KBM-7 (cell line): ENCODE results near the gene GPRC5A.

Source experiments
- DNase-seq: peaks from one replicate; pipeline ENCODE4 v3.0.0-alpha.2; 2015
- in situ Hi-C: fragments of 300-500 bp; cut with MboI; formaldehyde crosslinking; loops from 2 replicates; pipeline ENCODE4 v1.14.3; 2020; ENCODE audit warnings: low sequenced_read_pairs, low pct_unique_long_range_greater_than_20kb, mixed read lengths

The GPRC5A gene

GRCh38 chr12:12927211-12928079 lies 36.1 kb downstream of the GPRC5A start:
- in situ Hi-C loops: no loop called here
- DNase-seq: no peak

GRCh38 chr12:12929696-12930095 lies 38.3 kb downstream of the GPRC5A start:
- DNase-seq: no peak
- in situ Hi-C loops: no loop called here

GRCh38 chr12:12930633-12931219 lies 39.4 kb downstream of the GPRC5A start:
- in situ Hi-C loops: no loop called here
- no peak for DNase-seq

- in situ Hi-C loops: no loop called here
- no peak for DNase-seq
These were observed 42.4 kb downstream of the GPRC5A start for GRCh38 chr12:12933742-12934141.

GRCh38 chr12:12934556-12934955 lies 43.2 kb downstream of the GPRC5A start:
- in situ Hi-C loops: no loop called here
- DNase-seq: no peak

- DNase-seq: no peak
- in situ Hi-C loops: no loop called here
These were observed 45.7 kb downstream of the GPRC5A start for GRCh38 chr12:12936983-12937491.

GRCh38 chr12:12938541-12938940 lies 47.2 kb downstream of the GPRC5A start:
- DNase-seq: no peak
- in situ Hi-C loops: no loop called here

- no peak for DNase-seq
- in situ Hi-C loops: no loop called here
These were observed 48.5 kb downstream of the GPRC5A start for GRCh38 chr12:12939888-12940287.

GRCh38 chr12:12941450-12942350 lies 50.3 kb downstream of the GPRC5A start:
- in situ Hi-C loops: no loop called here
- no peak for DNase-seq

- in situ Hi-C loops: no loop called here
- no peak for DNase-seq
These were observed 52.4 kb downstream of the GPRC5A start for GRCh38 chr12:12943586-12944260.

GRCh38 chr12:12945591-12945990 lies 54.2 kb downstream of the GPRC5A start:
- in situ Hi-C loops: no loop called here
- DNase-seq: no peak

- in situ Hi-C loops: no loop called here
- no peak for DNase-seq
These were observed 55.5 kb downstream of the GPRC5A start for GRCh38 chr12:12946686-12947355.

GRCh38 chr12:12947902-12948301 lies 56.5 kb downstream of the GPRC5A start:
- in situ Hi-C loops: no loop called here
- no peak for DNase-seq

- in situ Hi-C loops: no loop called here
- no peak for DNase-seq
These were observed 60.1 kb downstream of the GPRC5A start for GRCh38 chr12:12951504-12951903.

GRCh38 chr12:12952036-12952435 lies 60.7 kb downstream of the GPRC5A start, which contains the start of gene GPRC5D:
Gene GPRC5D (minus strand): TSS chr12:12952170. CDS start chr12:12950384, 1,786 bp downstream.
- in situ Hi-C loops: no loop called here
- no peak for DNase-seq

- no peak for DNase-seq
- in situ Hi-C loops: no loop called here
These were observed 63.0 kb downstream of the GPRC5A start for GRCh38 chr12:12954356-12954755.

GRCh38 chr12:12954878-12955625 lies 63.7 kb downstream of the GPRC5A start:
- no peak for DNase-seq
- in situ Hi-C loops: no loop called here

GRCh38 chr12:12958886-12959285 lies 67.5 kb downstream of the GPRC5A start:
- in situ Hi-C loops: no loop called here
- no peak for DNase-seq
